ENCODE measurements around the gene DDIT4.
"Not testable (repeated sequence)": the region's sequence is repeated elsewhere in the genome, so short reads cannot be mapped to it uniquely, and the experiment has no call there.

DDIT4 gene, protein sequence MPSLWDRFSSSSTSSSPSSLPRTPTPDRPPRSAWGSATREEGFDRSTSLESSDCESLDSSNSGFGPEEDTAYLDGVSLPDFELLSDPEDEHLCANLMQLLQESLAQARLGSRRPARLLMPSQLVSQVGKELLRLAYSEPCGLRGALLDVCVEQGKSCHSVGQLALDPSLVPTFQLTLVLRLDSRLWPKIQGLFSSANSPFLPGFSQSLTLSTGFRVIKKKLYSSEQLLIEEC

DNA sequence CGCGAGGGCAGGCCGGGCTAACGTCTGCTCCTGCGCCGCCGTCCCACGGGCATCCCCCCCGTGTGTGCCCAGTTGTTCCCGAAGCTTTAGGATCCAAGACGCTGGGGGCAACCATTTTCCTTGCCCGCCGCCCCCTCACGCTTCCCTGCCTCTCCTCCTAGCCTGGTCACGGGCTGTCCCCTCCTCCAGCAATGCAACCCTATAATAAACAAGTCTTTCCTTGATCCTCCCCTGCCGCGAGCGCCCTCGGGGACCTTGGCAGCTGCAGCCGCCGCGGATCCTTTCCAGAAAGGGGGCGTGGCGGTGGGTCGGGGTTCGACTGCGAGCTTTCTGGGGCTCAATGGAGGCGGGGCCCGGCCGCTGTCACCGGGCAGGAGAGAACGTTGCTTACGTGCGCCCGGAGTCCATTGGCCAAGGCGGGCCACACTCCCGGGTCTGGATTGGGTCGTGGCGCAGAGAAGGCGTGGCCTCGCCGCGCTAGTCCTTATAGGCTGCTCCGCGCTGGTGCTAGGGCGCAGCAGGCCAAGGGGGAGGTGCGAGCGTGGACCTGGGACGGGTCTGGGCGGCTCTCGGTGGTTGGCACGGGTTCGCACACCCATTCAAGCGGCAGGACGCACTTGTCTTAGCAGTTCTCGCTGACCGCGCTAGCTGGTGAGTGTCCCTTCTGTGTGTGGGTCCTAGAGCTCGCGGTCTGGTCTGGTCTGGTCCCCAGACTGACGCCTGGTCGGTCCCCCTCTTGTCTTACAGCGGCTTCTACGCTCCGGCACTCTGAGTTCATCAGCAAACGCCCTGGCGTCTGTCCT, at the start of gene DDIT4:
TSS of gene DDIT4 (plus strand) at position 515 of the 803 bp plus-strand sequence. CDS start 293 bp downstream, outside the sequence.
- Mint-ChIP-seq H3K9me3 (no peaks in the 10 kb centered on the region), H3K27me3 (no peaks in the 10 kb centered on the region), H3K4me1 (peaks cover 47% of the 10 kb centered on the region), H3K27ac (ENCODE audit: low read depth) (peak within 1 kb of the TSS; percentile 97), H3K4me3 (peak within 1 kb of the TSS; percentile 99), H3K36me3 (ENCODE audit: insufficient read depth) (peaks cover 27% of the 10 kb centered on the region)
- peak; percentile 96 for ATAC-seq (replicated peaks; ENCODE audit: extremely low read depth, poor library complexity, severe bottlenecking)
- DNase-seq (ENCODE audit: low spot score in 2 of 2) = peak; percentile 93 to 96

DNA sequence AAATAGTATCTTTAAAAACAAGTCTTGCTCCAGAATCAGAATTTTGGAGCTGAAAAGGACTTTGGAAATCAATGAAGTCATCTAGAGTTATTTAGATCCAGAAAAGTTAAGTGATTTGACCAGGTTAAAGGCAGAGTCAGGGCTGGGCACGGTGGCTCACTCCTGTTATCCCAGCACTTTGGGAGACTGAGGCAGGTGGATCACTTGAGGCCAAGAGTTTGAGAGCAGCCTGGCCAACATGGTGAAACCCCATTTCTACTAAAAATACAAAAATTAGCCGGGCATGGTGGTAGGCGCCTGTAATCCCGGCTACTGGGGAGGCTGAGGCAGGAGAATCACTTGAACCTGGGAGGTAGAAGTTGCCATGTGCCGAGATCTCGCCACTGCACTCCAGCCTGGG, 49.5 kb upstream of the DDIT4 start:
- H3K27ac Mint-ChIP-seq (ENCODE audit: low read depth); ATAC-seq (replicated peaks; ENCODE audit: extremely low read depth, poor library complexity, severe bottlenecking); DNase-seq (ENCODE audit: low spot score in 2 of 2); H3K27me3 Mint-ChIP-seq; H3K9me3 Mint-ChIP-seq; H3K4me3 Mint-ChIP-seq: not testable (repeated sequence)
- Mint-ChIP-seq H3K36me3 (ENCODE audit: insufficient read depth) (peaks cover 40% of the 10 kb centered on the region), H3K4me1 (peaks cover 37% of the 10 kb centered on the region)

DNA sequence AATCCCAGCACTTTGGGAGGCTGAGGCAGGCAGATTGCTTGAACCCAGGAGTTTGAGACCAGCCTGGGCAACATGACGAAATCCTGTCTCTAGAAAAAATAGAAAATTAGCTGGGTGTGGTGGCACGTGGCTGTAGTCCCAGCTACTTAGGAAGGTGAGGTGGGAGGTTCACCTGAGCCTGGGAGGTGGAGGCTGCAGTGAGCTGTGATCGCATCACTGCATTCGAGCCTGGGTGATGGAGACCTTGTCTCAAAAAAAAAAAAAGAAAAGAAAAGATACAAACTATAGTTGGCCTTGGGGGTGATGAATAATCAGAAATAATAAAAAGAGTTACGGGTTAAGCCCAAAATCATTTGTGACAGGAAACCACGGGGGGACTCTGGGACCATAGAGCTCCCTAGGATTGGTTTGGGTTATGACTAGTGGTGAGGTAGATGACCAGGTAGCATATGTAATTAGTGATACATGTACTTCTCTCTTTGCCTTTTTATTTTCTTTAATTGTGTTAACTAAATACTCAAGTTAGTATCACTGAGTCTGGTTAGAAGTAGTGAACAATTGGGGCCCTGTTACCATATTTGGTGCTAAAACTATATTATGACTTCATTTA, 47.2 kb upstream of the DDIT4 start:
- Mint-ChIP-seq H3K27me3 (no peaks in the 10 kb centered on the region), H3K27ac (ENCODE audit: low read depth) (no peak overlapping the region), H3K36me3 (ENCODE audit: insufficient read depth) (peaks cover 35% of the 10 kb centered on the region), H3K4me1 (peaks cover 44% of the 10 kb centered on the region), H3K4me3 (no peak overlapping the region), H3K9me3 (no peaks in the 10 kb centered on the region)
- ATAC-seq (replicated peaks; ENCODE audit: extremely low read depth, poor library complexity, severe bottlenecking) (no peak), DNase-seq (ENCODE audit: low spot score in 2 of 2) (no peak)

DNA sequence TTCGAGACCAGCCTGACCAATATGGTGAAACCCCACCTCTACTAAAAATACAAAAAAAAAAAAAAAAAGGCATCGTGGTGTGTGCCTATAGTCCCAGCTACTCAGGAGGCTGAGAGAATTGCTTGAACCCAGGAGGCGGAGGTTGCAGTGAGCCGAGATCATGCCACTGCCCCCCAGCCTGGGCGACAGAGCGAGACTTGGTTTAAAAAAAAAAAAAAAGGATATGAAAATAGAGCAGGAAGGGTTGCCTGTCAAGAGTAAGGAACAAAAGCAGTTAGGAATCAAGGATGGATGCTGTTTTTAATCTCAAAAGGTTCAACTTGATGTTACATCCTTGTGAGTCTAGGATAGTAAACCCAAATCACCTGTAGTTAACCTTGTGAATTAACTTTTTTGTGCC, 45.9 kb upstream of the DDIT4 start:
- Mint-ChIP-seq H3K27me3 (no peaks in the 10 kb centered on the region), H3K27ac (ENCODE audit: low read depth) (no peak overlapping the region), H3K4me3 (no peak overlapping the region), H3K9me3 (no peaks in the 10 kb centered on the region), H3K36me3 (ENCODE audit: insufficient read depth) (peaks cover 42% of the 10 kb centered on the region), H3K4me1 (peaks cover 40% of the 10 kb centered on the region)
- ATAC-seq (replicated peaks; ENCODE audit: extremely low read depth, poor library complexity, severe bottlenecking) (no peak), DNase-seq (ENCODE audit: low spot score in 2 of 2) (no peak)

DNA sequence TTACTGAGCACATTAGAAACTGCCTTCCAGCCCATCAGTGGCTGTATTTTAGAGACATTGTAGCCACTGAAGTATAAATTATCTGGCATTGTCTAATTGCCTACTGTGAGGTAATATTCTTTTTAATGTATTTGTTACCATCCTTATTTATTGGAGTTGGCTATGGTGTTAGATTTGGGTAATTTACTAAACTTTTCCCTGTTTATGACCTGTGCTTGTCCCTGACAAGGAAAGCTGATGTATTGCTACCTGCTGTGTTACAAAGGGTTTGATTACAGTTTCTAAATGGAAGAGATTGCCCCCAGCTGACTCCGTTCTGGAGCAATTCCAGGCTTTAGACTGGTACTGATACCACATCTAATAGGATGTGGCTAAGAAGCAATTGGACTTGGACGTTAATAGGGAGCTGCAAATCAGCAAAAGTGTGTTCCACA, 45.4 kb upstream of the DDIT4 start:
- H3K4me3 Mint-ChIP-seq = no peak overlapping the region
- H3K27me3 Mint-ChIP-seq = no peaks in the 10 kb centered on the region
- H3K4me1 Mint-ChIP-seq = peaks cover 36% of the 10 kb centered on the region
- ATAC-seq (replicated peaks; ENCODE audit: extremely low read depth, poor library complexity, severe bottlenecking) (no peak), DNase-seq (ENCODE audit: low spot score in 2 of 2) (no peak)
- H3K27ac Mint-ChIP-seq (ENCODE audit: low read depth) = no peak overlapping the region
- H3K9me3 Mint-ChIP-seq = no peaks in the 10 kb centered on the region
- peaks cover 47% of the 10 kb centered on the region for H3K36me3 Mint-ChIP-seq (ENCODE audit: insufficient read depth)

DNA sequence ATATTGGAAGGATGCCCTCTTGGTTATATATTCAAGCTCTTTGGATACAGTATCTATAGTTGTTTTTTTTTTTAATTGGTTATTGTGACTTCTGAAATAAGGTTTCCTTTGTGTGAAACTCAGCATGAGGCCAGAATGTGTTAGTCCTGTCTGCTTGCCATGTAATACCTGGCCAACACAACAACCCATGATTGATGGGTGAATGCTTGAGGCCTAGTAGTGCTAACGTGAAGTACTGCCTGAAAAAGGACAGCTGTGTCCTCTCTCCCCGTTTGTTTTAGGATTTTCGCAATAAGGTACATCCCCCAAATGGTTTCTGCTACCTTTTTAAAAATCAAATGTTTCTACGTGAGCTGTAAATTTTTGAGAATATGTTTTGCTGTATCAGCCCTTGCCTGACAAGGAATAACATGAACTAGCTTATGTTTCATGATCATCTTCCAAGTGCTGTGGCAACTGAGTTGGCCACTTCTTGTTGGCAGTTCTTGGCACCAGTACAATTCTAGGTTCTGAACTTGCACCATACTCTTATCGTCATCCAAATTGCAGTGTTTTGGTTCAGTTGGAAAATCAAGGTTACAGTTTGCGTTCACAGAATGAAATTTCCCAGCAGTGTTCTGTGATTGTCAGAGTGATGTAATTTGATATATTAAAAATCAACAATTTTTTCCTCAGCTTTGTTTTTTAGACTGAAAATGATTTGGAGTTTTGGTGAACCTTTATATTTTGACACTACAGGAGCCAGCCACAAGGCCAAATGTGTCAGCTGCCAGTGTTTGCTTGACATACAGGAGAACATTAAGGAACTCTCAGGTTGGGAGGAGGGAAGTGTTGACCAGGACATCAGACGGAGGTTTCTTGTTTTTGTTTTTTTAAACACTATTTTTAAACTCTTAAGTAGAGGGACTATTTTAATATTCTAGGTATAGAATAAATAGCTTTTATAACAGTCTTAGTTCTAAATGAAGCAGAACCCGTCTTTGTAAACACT, 44.2 kb upstream of the DDIT4 start:
- Mint-ChIP-seq H3K36me3 (ENCODE audit: insufficient read depth) (peaks cover 49% of the 10 kb centered on the region), H3K27me3 (no peaks in the 10 kb centered on the region), H3K27ac (ENCODE audit: low read depth) (peak overlapping the region; percentile 51), H3K4me1 (peaks cover 32% of the 10 kb centered on the region), H3K4me3 (no peak overlapping the region), H3K9me3 (no peaks in the 10 kb centered on the region)
- DNase-seq (ENCODE audit: low spot score in 2 of 2) (no peak), ATAC-seq (replicated peaks; ENCODE audit: extremely low read depth, poor library complexity, severe bottlenecking) (no peak)

DNA sequence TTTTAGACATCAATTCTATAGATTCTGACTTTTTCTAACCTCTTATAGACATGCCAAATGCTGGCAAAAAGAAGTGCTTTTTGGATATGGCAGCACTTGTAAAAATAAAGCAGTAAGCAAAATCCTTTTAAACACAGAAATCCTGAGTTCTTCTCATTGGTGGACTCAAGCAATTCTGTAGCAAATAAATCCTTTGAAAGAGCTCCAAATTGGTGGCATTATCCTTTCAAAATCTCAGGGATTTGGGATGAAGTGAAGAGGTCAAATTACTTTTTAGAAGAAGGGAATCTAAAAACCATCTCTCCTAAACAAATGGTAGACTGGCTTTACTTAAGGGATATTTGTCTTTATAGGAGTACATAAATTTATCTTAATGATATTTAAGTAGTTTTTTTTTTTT, 40.1 kb upstream of the DDIT4 start:
- no peak overlapping the region for H3K4me3 Mint-ChIP-seq
- H3K36me3 Mint-ChIP-seq (ENCODE audit: insufficient read depth) = peaks cover 53% of the 10 kb centered on the region
- no peaks in the 10 kb centered on the region for H3K9me3 Mint-ChIP-seq
- no peak overlapping the region for H3K27ac Mint-ChIP-seq (ENCODE audit: low read depth)
- H3K27me3 Mint-ChIP-seq = no peaks in the 10 kb centered on the region
- DNase-seq (ENCODE audit: low spot score in 2 of 2) = no peak
- no peak for ATAC-seq (replicated peaks; ENCODE audit: extremely low read depth, poor library complexity, severe bottlenecking)
- H3K4me1 Mint-ChIP-seq = peaks cover 24% of the 10 kb centered on the region

DNA sequence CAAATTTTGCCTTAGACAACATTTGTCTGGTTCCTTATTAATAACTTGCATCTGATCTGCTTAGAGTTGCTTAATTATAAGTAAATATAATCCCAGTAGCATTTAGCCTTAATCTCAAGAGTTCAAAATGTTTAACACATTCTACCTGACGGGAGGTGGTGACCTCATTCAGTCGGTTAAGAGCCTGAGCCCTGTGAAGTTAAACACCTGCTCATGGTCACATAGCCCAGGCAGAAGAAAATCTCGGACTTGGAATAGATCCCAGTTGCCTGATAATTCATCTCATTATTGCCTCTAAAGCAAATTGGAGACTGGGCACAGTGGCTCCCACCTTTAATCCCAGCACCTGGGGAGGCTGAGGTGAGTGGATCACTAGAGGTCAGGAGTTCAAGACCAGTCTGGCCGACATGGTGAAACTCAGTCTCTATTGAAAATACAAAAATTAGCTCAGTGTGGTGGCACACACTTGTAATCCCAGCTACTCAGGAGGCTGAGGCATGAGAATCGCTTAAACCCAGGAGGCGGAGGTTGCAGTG, 39.1 kb upstream of the DDIT4 start:
- DNase-seq (ENCODE audit: low spot score in 2 of 2) (no peak), ATAC-seq (replicated peaks; ENCODE audit: extremely low read depth, poor library complexity, severe bottlenecking) (no peak)
- Mint-ChIP-seq H3K27ac (ENCODE audit: low read depth) (no peak overlapping the region), H3K36me3 (ENCODE audit: insufficient read depth) (peaks cover 53% of the 10 kb centered on the region), H3K9me3 (no peaks in the 10 kb centered on the region), H3K4me1 (peaks cover 14% of the 10 kb centered on the region), H3K4me3 (no peak overlapping the region), H3K27me3 (no peaks in the 10 kb centered on the region)

DNA sequence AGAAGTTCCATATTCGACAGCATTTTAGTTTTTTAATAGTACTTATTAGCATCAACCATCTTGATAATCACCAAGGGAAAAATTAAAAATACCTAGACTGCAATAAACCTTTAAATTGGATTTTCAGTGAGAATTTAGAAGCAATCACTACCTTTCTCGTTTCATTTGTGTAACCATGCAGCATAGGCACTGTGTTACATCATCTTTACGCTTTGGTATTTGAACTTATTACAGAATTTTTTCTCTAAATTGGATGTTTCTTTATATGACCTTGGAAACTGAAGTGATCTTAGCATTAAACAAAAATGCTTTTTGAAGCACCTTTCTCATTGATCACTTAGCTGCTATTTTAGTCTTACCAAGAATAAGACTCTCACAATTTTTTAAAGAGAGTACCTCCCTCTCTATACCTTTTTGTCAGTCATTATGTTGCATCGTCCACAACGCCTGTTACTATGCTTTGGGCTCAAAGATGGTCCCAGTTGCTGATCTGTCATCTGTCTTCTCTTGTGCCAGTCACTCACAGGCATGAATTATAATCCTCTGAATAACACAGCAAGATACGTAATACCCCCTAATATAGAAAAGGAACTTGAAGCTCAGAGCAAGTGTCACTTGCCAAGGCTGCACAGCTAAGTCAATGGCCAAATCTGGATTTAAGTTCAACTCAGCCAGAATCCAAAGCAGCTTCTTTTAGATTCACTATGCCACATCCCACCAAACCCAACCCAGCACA, 38.0 kb upstream of the DDIT4 start:
- peaks cover 9% of the 10 kb centered on the region for H3K4me1 Mint-ChIP-seq
- ATAC-seq (replicated peaks; ENCODE audit: extremely low read depth, poor library complexity, severe bottlenecking) (no peak), DNase-seq (ENCODE audit: low spot score in 2 of 2) (no peak)
- H3K27ac Mint-ChIP-seq (ENCODE audit: low read depth) = no peak overlapping the region
- peaks cover 47% of the 10 kb centered on the region for H3K36me3 Mint-ChIP-seq (ENCODE audit: insufficient read depth)
- H3K27me3 Mint-ChIP-seq = no peaks in the 10 kb centered on the region
- H3K9me3 Mint-ChIP-seq = no peaks in the 10 kb centered on the region
- H3K4me3 Mint-ChIP-seq = no peak overlapping the region

DNA sequence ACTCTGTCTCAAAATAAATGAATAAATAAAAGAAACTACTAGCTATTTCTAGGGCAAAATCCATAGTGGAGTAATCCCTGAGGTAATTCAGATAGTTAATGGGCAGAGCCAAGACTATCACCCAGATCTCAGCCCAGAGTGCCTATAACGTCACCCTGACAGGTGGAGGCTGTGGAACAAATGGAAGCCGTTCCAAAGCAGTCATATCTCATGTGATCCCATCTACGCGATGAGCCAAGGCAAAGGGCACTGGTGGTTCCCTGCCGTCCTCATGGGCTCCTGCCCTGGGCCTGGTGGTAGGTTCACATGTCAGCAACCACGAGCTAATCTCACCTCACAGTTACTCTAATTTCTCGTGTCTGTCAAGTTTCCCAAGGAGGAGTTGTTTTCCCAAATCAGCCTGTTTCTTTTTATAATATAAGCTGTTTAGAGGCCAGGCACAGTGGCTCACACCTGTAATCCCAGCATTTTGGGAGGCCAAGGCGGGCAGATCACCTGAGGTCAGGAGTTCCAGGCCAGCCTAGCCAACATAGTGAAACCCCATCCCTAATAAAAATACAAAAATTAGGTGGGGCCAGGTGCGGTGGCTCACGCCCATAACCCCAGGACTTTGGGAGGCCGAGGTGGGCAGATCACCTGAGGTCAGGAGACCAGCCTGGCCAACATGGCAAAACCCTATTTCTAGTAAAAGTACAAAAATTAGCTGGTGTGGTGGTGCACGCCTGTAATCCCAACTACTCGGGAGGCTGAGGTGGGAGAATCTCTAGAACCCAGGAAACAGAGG, 35.1 kb upstream of the DDIT4 start:
- H3K36me3 Mint-ChIP-seq (ENCODE audit: insufficient read depth) = peaks cover 24% of the 10 kb centered on the region
- H3K27me3 Mint-ChIP-seq = no peaks in the 10 kb centered on the region
- ATAC-seq (replicated peaks; ENCODE audit: extremely low read depth, poor library complexity, severe bottlenecking) (no peak), DNase-seq (ENCODE audit: low spot score in 2 of 2) (no peak)
- H3K4me1 Mint-ChIP-seq = peaks cover 26% of the 10 kb centered on the region
- H3K9me3 Mint-ChIP-seq = no peaks in the 10 kb centered on the region
- no peak overlapping the region for H3K27ac Mint-ChIP-seq (ENCODE audit: low read depth)
- no peak overlapping the region for H3K4me3 Mint-ChIP-seq

DNA sequence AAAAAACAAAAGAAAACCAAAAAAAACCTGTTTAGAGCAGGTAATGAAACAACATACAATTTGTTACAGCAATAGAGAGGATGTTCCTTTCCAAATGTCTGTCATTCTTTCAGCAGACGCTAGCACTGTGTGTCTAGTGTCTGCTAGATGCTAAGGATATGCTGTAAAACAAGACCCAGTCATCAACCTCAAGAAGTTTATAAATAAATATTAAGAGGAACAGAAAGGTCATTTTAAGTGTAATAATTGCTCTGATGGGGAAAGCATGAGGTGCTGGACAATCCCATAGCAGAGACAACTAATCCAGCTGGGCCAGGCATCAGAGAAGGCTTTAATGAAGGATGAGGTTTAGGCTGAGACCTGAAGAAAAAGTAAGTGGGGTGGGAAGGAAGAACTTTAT, 34.3 kb upstream of the DDIT4 start:
- ATAC-seq (replicated peaks; ENCODE audit: extremely low read depth, poor library complexity, severe bottlenecking) (no peak), DNase-seq (ENCODE audit: low spot score in 2 of 2) (no peak)
- H3K9me3 Mint-ChIP-seq = no peaks in the 10 kb centered on the region
- no peaks in the 10 kb centered on the region for H3K27me3 Mint-ChIP-seq
- no peak overlapping the region for H3K4me3 Mint-ChIP-seq
- H3K4me1 Mint-ChIP-seq = peaks cover 34% of the 10 kb centered on the region
- no peak overlapping the region for H3K27ac Mint-ChIP-seq (ENCODE audit: low read depth)
- H3K36me3 Mint-ChIP-seq (ENCODE audit: insufficient read depth) = peaks cover 16% of the 10 kb centered on the region

All from central memory CD8-positive, alpha-beta T cell (primary cell).